ENCODE measurements around the gene ZMAT3. TPM values are rescaled to one million over a fixed set of nuclear protein-coding genes. Genes with fewer than 3 reads are reported as not detected.

ZMAT3 gene, protein sequence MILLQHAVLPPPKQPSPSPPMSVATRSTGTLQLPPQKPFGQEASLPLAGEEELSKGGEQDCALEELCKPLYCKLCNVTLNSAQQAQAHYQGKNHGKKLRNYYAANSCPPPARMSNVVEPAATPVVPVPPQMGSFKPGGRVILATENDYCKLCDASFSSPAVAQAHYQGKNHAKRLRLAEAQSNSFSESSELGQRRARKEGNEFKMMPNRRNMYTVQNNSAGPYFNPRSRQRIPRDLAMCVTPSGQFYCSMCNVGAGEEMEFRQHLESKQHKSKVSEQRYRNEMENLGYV
- total RNA-seq (2012; rRNA removed) (11.7 and 21.7 TPM in 2 replicates), polyA plus RNA-seq (2012; rRNA removed) (14.1 and 14.3 TPM in 2 replicates), Bru-seq, nascent RNA (percentile 93 among the genes with signal in this experiment), BruChase-seq, experiment 1, labeled RNA remaining after a 6-hour chase (percentile 97 among the genes with signal in this experiment), BruChase-seq, experiment 2, labeled RNA remaining after a 2-hour chase (percentile 97 among the genes with signal in this experiment)
- 6.1 and 7.0 TPM in 2 replicates for polyA plus RNA-seq (2012; cell fraction: cytosol; rRNA removed)
- 6.0 and 10.6 TPM in 2 replicates for polyA plus RNA-seq (2012; cell fraction: nucleus; rRNA removed; ENCODE audit: low replicate concordance)
- long read RNA-seq, full-length matches to known transcripts: 12 of 105 reads
- long read RNA-seq, partial matches to known transcripts: 33 of 105 reads
- long read RNA-seq, other reads (novel, unspliced or antisense): 60 of 105 reads

- peak within 1 kb of the TSS; percentile 94 for H2AK9ac ChIP-seq (replicated peaks; ENCODE audit: low read depth, low read length, poor library complexity)
- peaks cover 9 to 35% of the 10 kb centered on the region in 2 experiments for H3K79me1 ChIP-seq (ENCODE audit: low read depth in 1 of 2, low read length in 2 of 2)
- 1% methylated on average over 36 of the region's 80 CpGs; no CpG with 5 or more reads in 1 of the 2 experiments for WGBS, 2 experiments (ENCODE audit: extremely low coverage in 2 of 2, insufficient read length in 1 of 2)
- no peaks in the 10 kb centered on the region for H3K27me3 ChIP-seq (ENCODE audit: control insufficient read depth, insufficient read depth, low read length)
- ATAC-seq (ENCODE audit: low read depth) (peak; percentile 95), DNase-seq (peak; percentile 82)
- in situ Hi-C loops (cut with MboI; ENCODE audit: low sequenced_read_pairs) (no loop called here), dilution Hi-C loops (cut with HindIII; ENCODE audit: low sequenced_read_pairs, unreplicated experiment) (no loop called here), intact Hi-C loops (cut with micrococcal nuclease) (loop anchor here (1.0 to 5.0 kb wide), 2 partner anchors 54 to 77 kb away; partner anchors contain the start of gene PIK3CA)
- H2AFZ ChIP-seq (replicated peaks; ENCODE audit: low read length, poor library complexity): peak within 1 kb of the TSS; percentile 92
- H3K9me1 ChIP-seq (ENCODE audit: insufficient read depth, low read length): peaks cover 12% of the 10 kb centered on the region
- peak within 1 kb of the TSS; percentile 99 for H2BK5ac ChIP-seq (ENCODE audit: low read depth, low read length, poor library complexity, severe bottlenecking)
- peaks cover 7% of the 10 kb centered on the region; the same call in 1 of the 2 replicates for H3K36me3 ChIP-seq (ENCODE audit: control insufficient read depth, insufficient read depth, low read length)
- no TSS peak for BruUV-seq (replicated peaks)
- peak within 1 kb of the TSS; percentile 64 for H4K91ac ChIP-seq (ENCODE audit: insufficient read depth, low read depth, low read length)
- peak within 1 kb of the TSS; percentile 90 for H3K4me3 ChIP-seq (ENCODE audit: insufficient read depth, low read depth, low read length)
- ChIA-PET POLR2A (ENCODE audit: unreplicated experiment) (interaction anchor here (0.6 to 1.4 kb wide), 2 partner anchors 10 to 11 kb away, joined by 3 to 4 read pairs; no protein-coding TSS in a partner anchor), CTCF (interaction anchor here (1.6 kb wide), 1 partner anchor 56 kb away, joined by 7 read pairs; no protein-coding TSS in a partner anchor)
- H2BK20ac ChIP-seq (ENCODE audit: low read depth, low read length): peak within 1 kb of the TSS; percentile 70; the same call in 1 of the 2 replicates
- peak within 1 kb of the TSS; percentile 80 to 86 for H4K8ac ChIP-seq (ENCODE audit: low read depth in 2 of 2, low read length in 2 of 2)
- peaks cover 9% of the 10 kb centered on the region for H3K4me1 ChIP-seq (ENCODE audit: control insufficient read depth, insufficient read depth, low read length)
- peak within 1 kb of the TSS; percentile 90 for H3K4ac ChIP-seq (ENCODE audit: low read depth, low read length)
- no peaks in the 10 kb centered on the region for H3K9me3 ChIP-seq (ENCODE audit: control insufficient read depth, insufficient read depth, low read length)
- H4K5ac ChIP-seq (ENCODE audit: low read depth, low read length): peak within 1 kb of the TSS; percentile 75
- H3K27ac ChIP-seq (ENCODE audit: insufficient read depth, low read length): peak within 1 kb of the TSS; percentile 96
- H3K4me2 ChIP-seq (ENCODE audit: low read depth, low read length): peak within 1 kb of the TSS; percentile 87
- H2BK120ac ChIP-seq (ENCODE audit: low read depth, low read length): peak within 1 kb of the TSS; percentile 82
- H3K18ac ChIP-seq (ENCODE audit: low read depth, low read length): peak within 1 kb of the TSS; percentile 74
- TF ChIP-seq RAD21 (IDR thresholded peaks at IDR 0.05; ENCODE audit: low read length): peak; percentile 8; the same call in 1 of the 2 replicates
- TF ChIP-seq RFX5 (IDR thresholded peaks at IDR 0.05; ENCODE audit: low read depth, low read length): no peak
- peak; percentile 96 for TF ChIP-seq MAZ (IDR thresholded peaks at IDR 0.05; ENCODE audit: borderline replicate concordance, low read depth, low read length)
- TF ChIP-seq NFE2L2 (IDR thresholded peaks at IDR 0.05; ENCODE audit: low read depth, low read length): no peak
- no peak for TF ChIP-seq CHD1 (IDR thresholded peaks at IDR 0.05; ENCODE audit: low read depth, low read length)
- peak; percentile 29; the same call in 1 of the 2 replicates for TF ChIP-seq BHLHE40 (IDR thresholded peaks at IDR 0.05; ENCODE audit: low read depth, low read length)
- TF ChIP-seq, protein P1, sequence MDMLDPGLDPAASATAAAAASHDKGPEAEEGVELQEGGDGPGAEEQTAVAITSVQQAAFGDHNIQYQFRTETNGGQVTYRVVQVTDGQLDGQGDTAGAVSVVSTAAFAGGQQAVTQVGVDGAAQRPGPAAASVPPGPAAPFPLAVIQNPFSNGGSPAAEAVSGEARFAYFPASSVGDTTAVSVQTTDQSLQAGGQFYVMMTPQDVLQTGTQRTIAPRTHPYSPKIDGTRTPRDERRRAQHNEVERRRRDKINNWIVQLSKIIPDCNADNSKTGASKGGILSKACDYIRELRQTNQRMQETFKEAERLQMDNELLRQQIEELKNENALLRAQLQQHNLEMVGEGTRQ (IDR thresholded peaks at IDR 0.05; ENCODE audit: low read depth, low read length): peak; percentile 69
- peak; percentile 75 for TF ChIP-seq POLR2A (IDR thresholded peaks at IDR 0.05; ENCODE audit: low read depth, low read length)
- peak; percentile 80 for TF ChIP-seq MXI1 (IDR thresholded peaks at IDR 0.05; ENCODE audit: borderline replicate concordance, low read depth, low read length)
- peak within 1 kb of the TSS; percentile 98 for H3K14ac ChIP-seq (replicated peaks; ENCODE audit: low read depth, low read length)
- H2AK5ac ChIP-seq (ENCODE audit: low read depth, low read length): peak within 1 kb of the TSS; percentile 95
- peaks cover 7% of the 10 kb centered on the region; the same call in 1 of the 2 replicates for H4K20me1 ChIP-seq (ENCODE audit: insufficient read depth, low read length)
- peak within 1 kb of the TSS; percentile 100 for H3K23ac ChIP-seq (ENCODE audit: low read depth, low read length)
- peak within 1 kb of the TSS; percentile 86 for H3K56ac ChIP-seq (ENCODE audit: extremely low read depth, insufficient read depth, low read length)
- H3K9ac ChIP-seq (ENCODE audit: low read depth, low read length): peak within 1 kb of the TSS; percentile 84
- peak within 1 kb of the TSS; percentile 50; the same call in 2 of the 3 replicates for H2BK15ac ChIP-seq (ENCODE audit: low read depth, low read length)
Observed at GRCh38 chr3:179071323-179072099, at the start of gene ZMAT3. ZMAT3 (minus strand) TSS chr3:179071809; CDS start chr3:179067752, 4,057 bp downstream.

Measured in IMR-90 (cell line).